RWPE1 (cell line): ENCODE measurements around the gene CUEDC1.

Experiments used
- CTCF ChIA-PET: fragments of 350-600 bp; sonication (Branson Sonifier 250); formaldehyde crosslinking; extraction: SDS; loops from one replicate; lab custom pipeline; 2021; lab: Yijun Ruan, JAX
- POLR2A ChIA-PET: fragments of 400-600 bp; formaldehyde crosslinking; extraction: SDS; loops from one replicate; lab custom pipeline; 2020; ENCODE audit warnings: antibody characterized with exemption; ENCODE audit not compliant: low non-redundant PET; lab: Yijun Ruan, JAX
- DNase-seq: peaks from one replicate; pipeline ENCODE4 v3.0.0; 2012; ENCODE audit warnings: low spot score
- H3K27ac ChIP-seq: fragments of 450-650 bp; 2 replicates; pipeline ENCODE4 v1.5.1; 2017
- CTCF ChIP-seq: fragments of 450-650 bp; conservative IDR thresholded peaks from 2 replicates; pipeline ENCODE4 v1.5.1; 2017; ENCODE audit warnings: low read depth, mild to moderate bottlenecking

Gene CUEDC1

GRCh38 chr17:57945996-57946797 lies 9.0 kb downstream of the CUEDC1 start:
- CTCF ChIA-PET, result interaction anchor here (0.6 to 1.5 kb wide), 11 partner anchors 11 to 604 kb away, joined by 3 to 5 read pairs (median 3); partner anchors contain the start of gene SRSF1
- H3K27ac ChIP-seq, result peak overlapping the region; percentile 91
- no peak for TF ChIP-seq CTCF
- POLR2A ChIA-PET, result no interaction called here
- DNase-seq, result peak; percentile 74

- H3K27ac ChIP-seq, result no peak overlapping the region
- no peak for DNase-seq
- POLR2A ChIA-PET, result no interaction called here
- CTCF ChIA-PET, result no interaction called here
- TF ChIP-seq CTCF, result no peak
Measured at GRCh38 chr17:57944908-57945307, 10.3 kb downstream of the CUEDC1 start.

GRCh38 chr17:57943645-57944044 lies 11.6 kb downstream of the CUEDC1 start:
- TF ChIP-seq CTCF, result no peak
- ChIA-PET POLR2A (no interaction called here), CTCF (no interaction called here)
- H3K27ac ChIP-seq, result no peak overlapping the region
- no peak for DNase-seq

- POLR2A ChIA-PET, result no interaction called here
- TF ChIP-seq CTCF, result no peak
- CTCF ChIA-PET, result no interaction called here
- no peak for DNase-seq
- peak overlapping the region; percentile 79 for H3K27ac ChIP-seq
Measured at GRCh38 chr17:57943140-57943539, 12.1 kb downstream of the CUEDC1 start.

- H3K27ac ChIP-seq, result peak overlapping the region; percentile 79
- ChIA-PET CTCF (no interaction called here), POLR2A (no interaction called here)
- TF ChIP-seq CTCF, result no peak
- no peak for DNase-seq
Measured at GRCh38 chr17:57941384-57942370, 13.5 kb downstream of the CUEDC1 start.

GRCh38 chr17:57940653-57941329 lies 14.4 kb downstream of the CUEDC1 start:
- ChIA-PET CTCF (interaction anchor here (0.9 kb wide), 1 partner anchor 83 kb away, joined by 4 read pairs; no protein-coding TSS in a partner anchor), POLR2A (no interaction called here)
- DNase-seq, result no peak
- TF ChIP-seq CTCF, result no peak
- H3K27ac ChIP-seq, result peak overlapping the region; percentile 57
